ENCODE data around the gene ARHGAP27.

ARHGAP27 gene

GRCh38 chr17:45370949-45371413 lies 61.7 kb downstream of the ARHGAP27 start:
- no peak for TF ChIP-seq GATA3 (IDR thresholded peaks at IDR 0.05; ENCODE audit: low read depth, low read length)
- TF ChIP-seq GATA2 (IDR thresholded peaks at IDR 0.05; ENCODE audit: low read depth, low read length) = no peak

- TF ChIP-seq GATA2 (IDR thresholded peaks at IDR 0.05; ENCODE audit: low read depth, low read length) = no peak
Measured at GRCh38 chr17:45369421-45369820, 63.2 kb downstream of the ARHGAP27 start.

- no peak for TF ChIP-seq GATA3 (IDR thresholded peaks at IDR 0.05; ENCODE audit: low read depth, low read length)
- TF ChIP-seq GATA2 (IDR thresholded peaks at IDR 0.05; ENCODE audit: low read depth, low read length) = no peak
Measured at GRCh38 chr17:45368651-45369050, 64.0 kb downstream of the ARHGAP27 start.

- no peak for TF ChIP-seq GATA2 (IDR thresholded peaks at IDR 0.05; ENCODE audit: low read depth, low read length)
- no peak for TF ChIP-seq GATA3 (IDR thresholded peaks at IDR 0.05; ENCODE audit: low read depth, low read length)
Measured at GRCh38 chr17:45367216-45367615, 65.5 kb downstream of the ARHGAP27 start.

DNA sequence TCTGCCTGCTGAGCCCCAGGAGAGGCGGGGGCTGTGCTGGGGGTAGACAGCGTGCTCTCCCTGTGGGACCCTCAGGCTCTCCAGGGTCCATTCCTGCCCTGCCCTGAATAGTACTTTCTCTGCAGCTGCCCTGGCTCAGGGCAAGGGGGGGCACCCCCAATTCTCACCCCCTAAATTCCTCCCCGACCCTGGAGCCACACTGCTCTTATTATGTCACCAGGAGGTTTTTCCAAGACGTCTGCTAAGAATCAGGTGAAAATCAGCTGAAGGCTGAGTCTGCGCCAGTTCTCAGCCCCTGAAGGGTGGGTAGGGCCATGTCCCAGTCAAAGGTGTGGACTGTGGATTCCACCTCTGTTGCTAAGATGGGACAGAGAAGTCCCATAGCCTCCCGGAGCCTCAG lies 66.0 kb downstream of the ARHGAP27 start:
- TF ChIP-seq GATA3 (IDR thresholded peaks at IDR 0.05; ENCODE audit: low read depth, low read length) = no peak
- no peak for TF ChIP-seq GATA2 (IDR thresholded peaks at IDR 0.05; ENCODE audit: low read depth, low read length)

DNA sequence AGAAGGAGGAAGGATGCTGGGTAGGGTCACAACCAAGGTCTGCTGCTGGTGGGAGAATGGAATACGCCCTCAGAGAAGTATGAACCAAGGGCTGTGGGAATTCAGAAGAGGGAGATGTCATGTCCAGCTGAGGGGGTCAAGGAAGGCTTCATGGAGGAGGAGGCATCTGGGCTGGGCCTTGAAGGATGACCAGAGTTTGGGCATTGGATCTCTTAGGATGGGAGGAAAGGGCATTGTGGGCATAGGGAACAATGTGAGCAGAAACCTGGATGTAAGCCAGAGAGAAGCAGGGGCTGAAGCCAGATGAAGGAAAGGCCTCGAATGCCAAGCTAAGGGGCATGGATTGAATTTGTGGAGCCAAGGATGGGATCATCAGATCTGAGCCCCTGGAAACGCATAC lies 66.6 kb downstream of the ARHGAP27 start:
- TF ChIP-seq GATA2 (IDR thresholded peaks at IDR 0.05; ENCODE audit: low read depth, low read length) (no peak), GATA3 (IDR thresholded peaks at IDR 0.05; ENCODE audit: low read depth, low read length) (no peak)

DNA sequence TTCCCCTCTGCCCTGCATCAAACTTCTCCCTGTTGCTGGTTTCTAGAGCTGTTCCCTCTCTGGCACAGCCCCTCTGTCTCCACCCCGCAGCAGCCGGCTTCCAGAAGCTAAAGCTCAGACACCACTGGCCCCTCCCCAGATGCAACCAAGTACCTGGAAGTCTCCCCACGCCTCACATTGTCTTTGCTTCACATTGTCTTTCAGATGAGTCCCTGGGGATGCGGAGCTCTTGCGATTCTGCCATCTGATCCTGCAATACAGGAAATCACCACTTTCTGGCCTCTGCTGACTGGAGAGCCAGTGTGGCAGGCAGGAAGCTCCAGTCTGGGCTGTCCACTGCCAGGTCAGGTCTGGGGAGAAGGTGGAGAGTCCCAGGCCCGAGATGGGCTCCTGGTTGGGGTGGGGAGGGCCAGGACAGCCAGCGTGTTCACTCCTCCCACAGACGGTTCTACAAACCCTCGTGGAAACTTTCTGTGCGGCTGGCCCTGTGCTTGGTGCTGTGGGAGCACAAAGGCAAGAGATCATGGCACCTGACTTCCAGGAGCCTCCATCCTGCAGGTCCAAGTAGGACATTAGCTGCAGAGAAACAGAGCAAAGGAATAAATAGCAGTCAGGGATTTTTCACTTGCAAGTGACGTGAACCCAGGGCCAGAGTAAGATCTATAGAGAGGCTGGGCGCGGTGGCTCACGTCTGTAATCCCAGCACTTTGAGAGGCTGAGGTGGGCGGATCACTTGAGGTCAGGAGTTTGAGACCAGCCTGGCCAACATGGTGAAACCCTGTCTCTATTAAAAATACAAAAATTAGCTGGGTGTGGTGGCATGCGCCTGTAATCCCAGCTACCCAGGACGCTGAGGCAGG lies 67.9 kb downstream of the ARHGAP27 start:
- no peak for TF ChIP-seq GATA2 (IDR thresholded peaks at IDR 0.05; ENCODE audit: low read depth, low read length)
- TF ChIP-seq GATA3 (IDR thresholded peaks at IDR 0.05; ENCODE audit: low read depth, low read length) = no peak

- no peak for TF ChIP-seq GATA2 (IDR thresholded peaks at IDR 0.05; ENCODE audit: low read depth, low read length)
- no peak for TF ChIP-seq GATA3 (IDR thresholded peaks at IDR 0.05; ENCODE audit: low read depth, low read length)
Measured at GRCh38 chr17:45363498-45363897, 69.2 kb downstream of the ARHGAP27 start.

- TF ChIP-seq GATA2 (IDR thresholded peaks at IDR 0.05; ENCODE audit: low read depth, low read length) (no peak), GATA3 (IDR thresholded peaks at IDR 0.05; ENCODE audit: low read depth, low read length) (no peak)
Measured at GRCh38 chr17:45361976-45362375, 70.7 kb downstream of the ARHGAP27 start.

GRCh38 chr17:45361451-45361850 lies 71.2 kb downstream of the ARHGAP27 start:
- TF ChIP-seq GATA2 (IDR thresholded peaks at IDR 0.05; ENCODE audit: low read depth, low read length) (no peak), GATA3 (IDR thresholded peaks at IDR 0.05; ENCODE audit: low read depth, low read length) (no peak)

GRCh38 chr17:45357364-45357997 lies 75.2 kb downstream of the ARHGAP27 start:
- TF ChIP-seq GATA3 (IDR thresholded peaks at IDR 0.05; ENCODE audit: low read depth, low read length) = no peak
- TF ChIP-seq GATA2 (IDR thresholded peaks at IDR 0.05; ENCODE audit: low read depth, low read length) = no peak

DNA sequence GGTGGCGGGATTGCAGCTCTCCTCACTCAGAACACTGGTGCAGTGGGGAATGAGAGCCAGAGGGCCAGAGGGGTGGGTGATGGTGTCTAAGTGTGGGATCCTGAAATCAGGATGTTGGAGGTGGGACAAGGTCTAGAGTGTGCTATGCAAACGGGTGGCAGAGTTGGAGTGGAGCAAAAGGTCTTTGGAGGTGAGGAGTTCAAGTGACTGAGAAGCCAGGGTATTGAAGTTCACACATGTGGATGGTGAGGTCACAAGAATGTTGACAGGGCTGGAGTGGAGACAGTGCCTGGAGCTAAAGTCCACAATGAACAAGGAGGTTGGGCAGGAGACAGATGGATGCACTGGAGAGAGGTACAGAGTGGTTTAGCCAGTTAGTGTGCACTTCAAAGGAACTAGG lies 77.6 kb downstream of the ARHGAP27 start:
- TF ChIP-seq GATA2 (IDR thresholded peaks at IDR 0.05; ENCODE audit: low read depth, low read length) (no peak), GATA3 (IDR thresholded peaks at IDR 0.05; ENCODE audit: low read depth, low read length) (no peak)

DNA sequence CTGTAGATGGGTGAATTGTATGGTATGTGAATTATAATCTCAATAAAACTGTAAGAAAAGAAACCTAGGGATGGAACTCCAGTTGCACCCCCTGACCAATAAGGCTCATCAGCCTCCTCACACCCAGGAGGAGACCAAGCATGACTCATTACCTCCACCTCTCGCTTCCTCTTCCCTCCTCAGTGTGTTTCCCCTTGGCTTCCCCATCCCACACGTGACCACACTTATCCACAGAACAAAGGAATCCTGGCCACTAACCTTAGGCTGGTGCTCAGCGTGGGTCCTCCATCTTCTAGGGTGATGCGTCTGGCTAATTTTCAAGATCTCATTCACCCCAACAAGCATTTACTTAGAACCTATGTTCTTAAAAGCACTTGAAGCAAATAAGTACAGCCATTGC lies 79.6 kb downstream of the ARHGAP27 start:
- no peak for TF ChIP-seq GATA2 (IDR thresholded peaks at IDR 0.05; ENCODE audit: low read depth, low read length)
- no peak for TF ChIP-seq GATA3 (IDR thresholded peaks at IDR 0.05; ENCODE audit: low read depth, low read length)

- TF ChIP-seq GATA2 (IDR thresholded peaks at IDR 0.05; ENCODE audit: low read depth, low read length) (no peak), GATA3 (IDR thresholded peaks at IDR 0.05; ENCODE audit: low read depth, low read length) (no peak)
Measured at GRCh38 chr17:45351831-45352230, 80.8 kb downstream of the ARHGAP27 start.

DNA sequence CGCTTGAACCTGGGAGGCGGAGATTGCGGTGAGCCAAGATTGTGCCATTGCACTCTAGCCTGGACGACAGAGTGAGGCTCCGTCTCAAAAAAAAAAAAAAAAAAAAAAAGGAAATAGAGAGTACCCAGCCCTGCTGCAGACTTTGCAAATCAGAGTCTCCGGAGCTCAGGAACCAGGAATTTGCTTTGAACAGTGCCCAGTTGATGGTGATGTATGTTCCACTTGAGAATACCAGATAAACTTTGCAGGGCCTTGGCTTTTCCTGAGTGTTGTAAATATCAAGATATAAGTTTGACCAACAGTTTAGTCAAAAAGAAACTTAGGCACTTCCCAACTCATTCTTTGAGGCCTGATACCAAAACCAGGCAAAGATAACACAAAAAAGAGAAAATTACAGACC lies 85.2 kb downstream of the ARHGAP27 start:
- TF ChIP-seq GATA3 (IDR thresholded peaks at IDR 0.05; ENCODE audit: low read depth, low read length) (no peak), GATA2 (IDR thresholded peaks at IDR 0.05; ENCODE audit: low read depth, low read length) (no peak)

Measured in SH-SY5Y (cell line).